ENCODE data around the gene PERM1.

PERM1 gene

DNA sequence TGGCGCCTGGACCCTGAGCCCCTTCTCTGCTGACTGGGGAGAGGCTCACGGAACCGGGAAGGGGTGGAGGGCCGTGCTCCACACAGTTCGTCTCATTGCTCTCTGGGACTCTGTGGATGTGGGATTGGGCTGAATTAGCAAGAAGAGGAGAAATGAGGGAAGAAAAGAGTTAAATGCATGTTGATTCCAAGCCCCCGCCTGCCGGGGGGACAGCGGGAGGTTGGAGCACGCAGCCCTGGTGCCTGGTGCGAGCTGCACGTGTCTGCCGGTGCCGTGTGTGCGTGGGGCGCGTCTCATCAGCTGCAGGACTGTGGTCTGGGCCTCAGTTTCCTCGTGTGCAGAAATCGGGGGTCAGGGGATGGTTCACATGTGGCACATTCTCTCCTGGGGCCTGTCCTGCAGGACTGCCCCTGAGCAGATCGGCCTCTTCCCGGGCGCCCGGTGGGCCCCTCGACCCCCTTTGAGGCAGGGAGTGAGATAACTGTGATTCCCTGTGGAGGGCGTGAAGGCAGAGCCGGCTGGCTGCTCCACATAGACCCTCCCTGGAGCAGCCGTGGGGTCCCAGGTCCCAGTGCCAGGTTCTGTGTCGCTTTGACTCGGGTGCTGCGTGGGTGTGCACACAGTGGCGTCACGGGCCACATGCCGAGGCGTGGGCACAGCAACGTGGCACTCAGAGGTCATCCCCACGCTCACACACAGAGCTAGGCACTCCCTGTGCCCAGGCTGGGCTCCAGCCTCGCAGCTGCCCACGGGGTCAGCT is 46.7 kb downstream of the PERM1 start:
- no peak for DNase-seq (ENCODE audit: low read depth, low spot score)

DNA sequence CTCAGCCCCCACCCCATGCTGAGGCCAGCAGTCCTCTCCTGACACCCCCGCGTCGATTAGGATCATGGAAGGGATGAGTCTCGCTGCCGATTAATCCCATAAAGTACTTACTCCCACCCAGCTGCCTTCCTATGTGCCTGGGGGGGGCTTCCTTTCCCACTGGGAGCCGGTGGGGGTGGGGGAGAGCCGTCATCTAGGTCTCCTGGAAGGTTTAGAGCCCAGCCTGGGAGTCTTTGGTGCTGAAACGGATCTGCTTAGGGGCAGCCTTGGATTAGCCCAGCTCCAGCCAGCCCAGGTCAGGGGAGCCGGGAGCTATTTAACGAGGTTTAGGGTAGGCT is 48.3 kb downstream of the PERM1 start:
- no peak for DNase-seq (ENCODE audit: low read depth, low spot score)

DNA sequence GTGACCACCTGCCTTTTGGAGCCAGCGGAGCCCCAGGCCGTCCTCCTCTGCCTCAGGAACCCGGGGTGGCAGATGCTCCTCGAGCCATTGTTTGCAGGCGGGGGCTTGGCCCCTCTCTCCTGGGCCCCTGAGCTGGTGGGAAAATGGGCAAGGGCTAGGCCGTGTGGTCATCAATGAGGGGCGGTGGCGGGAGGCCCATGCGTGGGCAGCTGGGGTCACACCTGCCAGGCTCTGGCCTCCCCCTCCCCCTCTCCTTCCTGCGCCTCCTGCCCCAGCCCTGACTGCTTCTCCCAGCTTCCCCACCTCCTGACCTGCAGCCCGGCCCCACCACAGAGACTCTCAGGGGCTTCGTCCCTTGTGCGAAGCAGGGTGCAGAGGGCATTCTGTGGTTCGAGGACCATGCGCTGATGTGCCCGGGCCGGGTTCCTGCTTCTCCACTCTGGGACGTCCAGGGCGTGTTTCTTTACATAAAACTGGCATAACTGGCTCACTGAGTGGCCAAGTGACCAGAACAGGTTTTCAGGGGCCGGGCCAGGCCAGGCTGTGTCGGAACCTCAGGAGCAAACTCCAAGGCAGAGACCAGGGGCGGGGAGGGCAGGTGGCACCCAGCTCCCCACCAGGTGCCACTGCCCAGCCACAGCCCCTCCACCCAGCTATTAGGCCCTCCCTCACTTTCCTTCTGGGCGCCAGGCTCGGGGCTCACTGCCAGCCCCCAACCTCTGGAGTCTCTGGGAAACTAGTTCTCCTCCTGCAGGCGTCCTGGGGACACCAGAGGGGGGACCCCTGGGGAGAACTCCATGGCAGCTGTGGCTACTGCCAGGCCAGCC is 48.9 kb downstream of the PERM1 start:
- DNase-seq (ENCODE audit: low read depth, low spot score): no peak

DNA sequence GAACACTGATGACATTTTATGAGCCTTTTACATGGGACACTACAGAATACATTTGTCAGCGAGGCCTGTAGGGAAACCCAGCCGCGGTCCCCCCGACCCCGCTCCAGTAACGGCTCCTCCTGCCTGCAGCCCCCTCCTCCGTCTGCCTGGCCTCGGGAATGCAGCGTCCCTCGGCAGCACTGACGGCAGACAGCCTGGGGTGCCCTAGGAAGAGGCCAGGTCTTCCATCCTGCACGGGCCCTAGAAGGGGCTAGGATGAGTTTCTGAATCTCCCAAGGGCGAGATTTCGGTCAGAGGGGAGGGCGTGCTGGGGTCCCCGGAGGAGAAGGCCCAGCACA is 49.8 kb downstream of the PERM1 start:
- no peak for DNase-seq (ENCODE audit: low read depth, low spot score)

DNA sequence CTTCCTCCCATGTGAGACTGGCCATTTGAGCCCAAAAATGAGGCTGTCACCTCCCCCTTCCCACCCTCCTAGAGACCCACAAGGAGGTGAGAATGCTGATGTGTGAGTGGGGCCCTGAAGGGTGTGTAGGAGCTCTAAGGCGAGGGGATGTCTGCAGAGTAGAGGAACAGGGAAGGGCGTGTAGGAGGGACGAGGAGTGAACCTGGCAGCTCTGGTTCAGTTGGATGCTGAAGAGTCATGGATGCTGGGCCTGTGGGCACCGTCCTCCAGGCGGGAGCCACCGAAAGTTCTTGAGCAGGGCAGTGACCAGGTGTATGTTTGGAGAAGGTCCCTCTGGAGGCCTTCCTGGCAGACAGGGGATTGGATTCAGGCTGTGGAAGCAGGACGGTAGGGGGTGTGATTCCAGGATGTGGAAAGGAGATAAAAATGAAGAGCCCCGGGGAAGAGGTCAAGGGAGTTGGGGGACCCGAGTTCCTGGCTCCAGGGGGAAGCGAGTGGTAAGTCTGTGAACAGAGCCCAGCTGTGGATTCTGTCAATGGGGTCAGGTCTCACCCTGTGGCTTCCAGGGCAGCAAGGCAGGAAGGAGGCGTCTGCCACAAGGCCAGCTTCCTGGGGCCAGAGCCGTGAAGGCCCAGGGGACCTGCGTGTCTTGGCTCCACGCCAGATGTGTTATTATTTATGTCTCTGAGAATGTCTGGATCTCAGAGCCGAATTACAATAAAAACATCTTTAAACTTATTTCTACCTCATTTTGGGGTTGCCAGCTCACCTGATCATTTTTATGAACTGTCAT is 50.3 kb downstream of the PERM1 start:
- DNase-seq (ENCODE audit: low read depth, low spot score): no peak

DNA sequence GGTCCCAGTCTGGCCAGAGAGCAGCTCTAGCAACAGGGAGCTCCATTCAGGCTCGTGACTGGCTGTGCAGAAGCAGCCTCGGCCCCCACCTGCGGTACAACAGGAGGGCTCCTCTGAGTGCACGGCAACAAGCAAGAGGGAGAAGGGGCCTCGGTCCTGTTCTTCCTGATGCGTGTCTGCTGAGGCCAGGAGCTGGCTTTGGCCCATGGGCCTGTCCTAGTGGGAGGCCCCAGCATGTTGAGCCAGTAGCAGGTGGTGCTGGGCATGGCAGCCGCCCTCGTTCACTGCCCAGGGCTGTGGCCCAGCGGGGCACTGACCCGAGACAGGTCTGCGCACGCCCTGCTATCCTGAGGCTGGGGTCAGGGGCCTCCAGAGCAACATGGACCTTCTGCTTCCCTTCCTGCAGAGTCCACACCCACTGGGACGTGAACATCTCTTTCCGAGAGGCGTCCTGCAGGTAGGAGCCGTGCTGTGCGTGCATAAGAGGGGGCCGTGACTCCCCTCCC is 51.2 kb downstream of the PERM1 start:
- DNase-seq (ENCODE audit: low read depth, low spot score): no peak

DNA sequence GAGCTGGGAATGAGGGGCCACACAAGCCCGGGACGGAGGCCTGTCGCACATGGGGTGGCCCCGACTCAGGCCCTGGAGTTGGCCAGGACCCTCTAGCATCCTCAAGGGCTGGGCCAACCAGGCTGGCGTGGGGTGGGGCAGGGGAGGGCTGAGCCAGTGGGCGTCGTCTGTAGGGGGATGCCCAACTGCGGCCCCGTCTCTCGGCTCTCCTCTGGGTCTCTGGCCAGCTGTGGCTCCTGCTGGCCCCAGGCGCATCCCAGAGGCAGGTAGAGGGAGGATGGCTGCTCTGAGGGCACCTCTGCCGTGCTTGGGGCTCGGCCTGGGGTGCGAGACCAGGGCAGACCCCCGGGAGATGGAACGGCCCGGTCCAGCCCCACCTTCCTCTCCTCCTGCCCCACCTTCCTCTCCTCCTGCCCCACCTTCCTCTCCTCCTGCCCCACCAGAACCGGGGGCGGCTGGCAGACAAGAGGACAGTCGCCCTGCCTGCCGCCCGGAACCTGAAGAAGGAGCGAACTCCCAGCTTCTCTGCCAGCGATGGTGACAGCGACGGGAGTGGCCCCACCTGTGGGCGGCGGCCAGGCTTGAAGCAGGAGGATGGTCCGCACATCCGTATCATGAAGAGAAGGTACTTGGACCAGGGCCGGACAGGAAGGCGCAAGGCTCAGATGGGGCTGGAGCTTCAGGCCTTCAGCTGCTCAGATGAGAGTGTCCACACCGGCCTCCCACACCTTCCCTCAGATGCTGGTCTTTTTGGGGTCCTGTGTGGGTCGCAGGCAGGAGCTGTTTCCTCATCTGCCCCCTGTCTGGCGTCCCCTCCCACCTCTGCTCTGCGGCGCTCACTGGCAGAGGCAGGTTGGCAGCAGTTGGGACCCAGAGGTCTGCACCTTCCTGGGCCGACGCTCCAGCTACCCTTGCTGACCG is 51.9 kb downstream of the PERM1 start:
- DNase-seq (ENCODE audit: low read depth, low spot score): no peak

DNA sequence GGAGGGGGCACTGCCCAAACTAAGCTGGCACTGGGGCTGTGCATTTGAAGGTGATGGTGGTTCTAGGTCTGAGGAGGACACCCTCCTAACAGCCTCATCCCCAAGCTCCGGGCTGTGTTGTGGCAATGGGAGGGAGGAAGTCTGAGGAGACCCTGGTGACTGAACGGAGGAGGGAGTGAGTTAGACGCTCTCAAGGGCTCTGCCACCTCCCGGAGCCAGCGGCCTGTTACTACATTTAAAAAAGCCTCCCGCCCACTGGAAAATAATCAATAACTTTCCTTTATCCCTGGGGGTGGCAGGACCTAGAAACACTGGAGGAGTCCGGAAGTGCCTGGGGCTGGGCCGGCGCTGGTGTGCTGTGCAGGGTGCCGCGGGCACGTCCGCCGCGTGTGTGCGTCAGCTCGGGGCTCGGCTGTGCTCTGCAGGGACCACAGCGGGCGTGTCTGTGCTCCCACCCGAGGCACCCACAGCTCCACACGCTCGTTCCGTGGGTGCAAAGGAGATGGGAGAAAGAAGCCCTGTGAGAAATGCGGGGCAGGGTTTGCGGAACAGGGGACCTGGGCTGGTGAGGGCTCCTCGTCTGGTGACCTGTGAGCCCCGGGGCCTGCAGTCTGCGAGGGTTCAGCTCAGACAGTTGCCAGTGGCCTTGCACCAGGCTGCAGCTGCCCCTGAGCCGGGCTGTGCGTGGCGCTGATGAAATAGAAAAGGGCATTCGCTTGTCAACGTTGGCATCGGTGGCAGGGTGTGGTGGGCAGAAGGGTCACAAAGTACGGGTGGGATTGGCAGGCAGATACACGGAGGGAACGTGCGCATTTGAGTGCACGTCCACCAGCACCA is 52.9 kb downstream of the PERM1 start:
- DNase-seq (ENCODE audit: low read depth, low spot score): no peak

DNA sequence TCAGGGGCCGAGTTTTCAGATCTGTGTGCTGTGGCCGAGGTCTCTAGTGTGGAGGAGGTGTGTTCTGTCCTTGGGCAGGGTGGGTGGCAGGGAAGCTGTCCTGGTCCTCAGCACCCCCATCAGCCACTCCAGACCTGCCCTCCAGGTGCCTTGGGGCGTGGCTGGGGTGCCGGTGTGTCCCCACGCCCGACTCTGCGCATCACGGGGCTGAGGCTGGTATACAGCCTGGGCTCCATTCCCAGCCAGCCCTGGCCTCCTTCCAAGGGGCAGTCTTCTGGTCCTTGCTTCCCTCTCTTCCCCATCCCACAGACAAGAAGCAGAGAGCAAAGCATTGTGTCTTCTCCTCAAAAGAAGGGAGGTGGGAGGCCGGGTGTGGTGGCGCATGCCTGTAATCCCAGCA is 54.1 kb downstream of the PERM1 start:
- DNase-seq (ENCODE audit: low read depth, low spot score): no peak

DNA sequence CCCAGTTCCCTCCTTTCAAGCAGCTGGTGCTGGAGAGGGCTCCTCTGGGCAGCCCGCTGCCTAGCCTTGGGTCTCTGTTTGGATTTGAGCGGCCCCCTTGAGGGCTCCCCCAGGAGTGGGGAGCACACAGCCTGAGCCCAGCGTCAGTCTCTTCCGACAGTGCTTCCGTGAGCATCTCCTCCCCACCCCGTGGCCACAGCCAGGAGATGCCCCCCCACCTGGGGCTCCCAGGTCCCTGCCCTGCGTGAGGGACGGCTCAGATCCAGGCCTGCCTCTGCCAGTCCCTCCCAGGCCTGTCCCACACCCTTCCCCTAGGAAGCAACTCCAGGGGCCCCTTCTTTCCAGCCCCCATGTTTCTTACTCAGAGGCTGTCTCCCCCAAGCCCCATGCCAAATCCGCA is 54.7 kb downstream of the PERM1 start:
- DNase-seq (ENCODE audit: low read depth, low spot score): no peak

DNA sequence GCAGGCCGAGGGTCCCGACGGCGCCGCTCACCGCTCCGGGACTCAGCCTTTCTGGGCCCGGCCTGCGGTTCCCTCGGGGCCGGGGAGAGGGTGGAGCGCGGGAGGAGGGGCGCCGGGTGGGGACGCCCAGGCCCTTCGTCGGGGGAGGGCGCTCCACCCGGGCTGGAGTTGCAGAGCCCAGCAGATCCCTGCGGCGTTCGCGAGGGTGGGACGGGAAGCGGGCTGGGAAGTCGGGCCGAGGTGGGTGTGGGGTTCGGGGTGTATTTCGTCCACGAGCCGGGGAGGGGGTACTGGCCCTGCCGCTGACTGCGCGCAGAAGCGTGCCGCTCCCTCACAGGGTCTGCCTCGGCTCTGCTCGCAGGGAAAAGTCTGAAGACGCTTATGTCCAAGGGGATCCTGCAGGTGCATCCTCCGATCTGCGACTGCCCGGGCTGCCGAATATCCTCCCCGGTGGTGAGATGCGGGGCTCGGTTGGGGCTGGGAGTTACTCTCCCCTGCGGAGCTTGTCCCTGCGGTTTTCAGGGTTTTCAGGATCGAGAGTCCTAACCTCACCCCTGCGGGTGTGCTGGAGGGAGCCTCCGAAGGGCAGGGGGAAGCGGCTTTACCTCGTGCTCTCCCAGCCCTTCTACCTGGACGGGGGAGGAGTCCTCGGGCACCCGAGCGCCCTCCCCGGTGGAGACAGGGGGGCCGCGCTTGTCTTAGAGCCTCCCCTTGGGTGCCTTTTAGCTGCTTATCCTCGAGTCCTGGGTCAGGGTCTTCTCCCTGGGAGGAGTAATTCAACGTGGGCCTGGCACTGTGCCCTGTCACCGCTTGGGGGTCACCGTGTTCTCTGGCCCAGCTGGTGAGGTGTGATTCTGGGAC is 56.1 kb downstream of the PERM1 start:
- no peak for DNase-seq (ENCODE audit: low read depth, low spot score)
